Measurements from ENCODE around the gene BRCC3.
A peak's percentile ranks its signal among the peaks of the same experiment; 100 is the strongest.

Gene BRCC3

DNA sequence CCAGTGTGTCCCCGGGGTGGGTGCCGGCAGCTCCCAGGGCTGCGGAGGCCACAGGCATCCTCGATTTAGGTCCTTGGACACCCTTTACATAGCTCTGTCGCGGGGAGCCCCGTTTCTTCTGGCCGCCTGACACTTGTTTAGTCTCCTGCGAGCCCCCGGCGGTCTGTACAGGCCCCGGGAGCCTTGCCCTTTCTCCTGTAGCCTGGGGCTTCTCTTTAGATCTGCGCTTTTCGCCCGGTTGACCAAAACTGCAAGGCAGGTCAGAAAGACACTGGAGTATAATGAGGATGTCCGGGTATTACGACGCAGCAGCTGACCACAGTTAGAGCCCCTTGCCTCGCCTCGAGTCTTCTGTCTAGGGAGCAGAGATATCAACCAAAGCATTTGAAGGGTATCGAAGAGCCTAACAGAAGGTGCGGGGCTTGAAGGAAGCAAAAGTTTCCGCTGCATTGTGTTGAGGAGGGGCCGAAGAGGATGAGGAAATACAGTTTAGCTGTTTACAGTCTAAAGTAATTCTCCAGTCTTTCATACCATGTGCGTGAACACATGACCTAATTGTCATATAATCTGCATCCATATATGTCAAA lies 479 bp downstream of the BRCC3 start:
- TF ChIP-seq TSHZ2 (CRISPR knock-in tag; IDR thresholded peaks at IDR 0.05) (no peak), ZC3H10 (CRISPR knock-in tag; IDR thresholded peaks at IDR 0.05) (no peak), ZNF565 (CRISPR knock-in tag; conservative IDR thresholded peaks at IDR 0.05; ENCODE audit: low read depth) (no peak), ZNF8 (CRISPR knock-in tag; IDR thresholded peaks at IDR 0.05) (no peak), ISL1 (CRISPR knock-in tag; IDR thresholded peaks at IDR 0.05) (no peak), PPARA (CRISPR knock-in tag; IDR thresholded peaks at IDR 0.05; ENCODE audit: borderline replicate concordance) (no peak), ZNF70 (CRISPR knock-in tag; IDR thresholded peaks at IDR 0.05) (no peak), BACH2 (CRISPR knock-in tag; IDR thresholded peaks at IDR 0.05; ENCODE audit: borderline replicate concordance) (no peak), ZFP3 (CRISPR knock-in tag; IDR thresholded peaks at IDR 0.05) (no peak), CSDC2 (CRISPR knock-in tag; IDR thresholded peaks at IDR 0.05) (no peak), CSRNP3 (CRISPR knock-in tag; IDR thresholded peaks at IDR 0.05) (no peak), TOX (CRISPR knock-in tag; IDR thresholded peaks at IDR 0.05; ENCODE audit: borderline replicate concordance) (no peak), ZFP30 (CRISPR knock-in tag; IDR thresholded peaks at IDR 0.05) (no peak), TCF4 (CRISPR knock-in tag; IDR thresholded peaks at IDR 0.05; ENCODE audit: borderline replicate concordance) (no peak), POU6F1 (CRISPR knock-in tag; IDR thresholded peaks at IDR 0.05; ENCODE audit: borderline replicate concordance, low read depth) (no peak)
- TF ChIP-seq, protein P1, sequence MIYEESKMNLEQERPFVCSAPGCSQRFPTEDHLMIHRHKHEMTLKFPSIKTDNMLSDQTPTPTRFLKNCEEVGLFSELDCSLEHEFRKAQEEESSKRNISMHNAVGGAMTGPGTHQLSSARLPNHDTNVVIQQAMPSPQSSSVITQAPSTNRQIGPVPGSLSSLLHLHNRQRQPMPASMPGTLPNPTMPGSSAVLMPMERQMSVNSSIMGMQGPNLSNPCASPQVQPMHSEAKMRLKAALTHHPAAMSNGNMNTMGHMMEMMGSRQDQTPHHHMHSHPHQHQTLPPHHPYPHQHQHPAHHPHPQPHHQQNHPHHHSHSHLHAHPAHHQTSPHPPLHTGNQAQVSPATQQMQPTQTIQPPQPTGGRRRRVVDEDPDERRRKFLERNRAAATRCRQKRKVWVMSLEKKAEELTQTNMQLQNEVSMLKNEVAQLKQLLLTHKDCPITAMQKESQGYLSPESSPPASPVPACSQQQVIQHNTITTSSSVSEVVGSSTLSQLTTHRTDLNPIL (CRISPR knock-in tag; IDR thresholded peaks at IDR 0.05; ENCODE audit: low read depth): no peak
- TF ChIP-seq, protein P2, sequence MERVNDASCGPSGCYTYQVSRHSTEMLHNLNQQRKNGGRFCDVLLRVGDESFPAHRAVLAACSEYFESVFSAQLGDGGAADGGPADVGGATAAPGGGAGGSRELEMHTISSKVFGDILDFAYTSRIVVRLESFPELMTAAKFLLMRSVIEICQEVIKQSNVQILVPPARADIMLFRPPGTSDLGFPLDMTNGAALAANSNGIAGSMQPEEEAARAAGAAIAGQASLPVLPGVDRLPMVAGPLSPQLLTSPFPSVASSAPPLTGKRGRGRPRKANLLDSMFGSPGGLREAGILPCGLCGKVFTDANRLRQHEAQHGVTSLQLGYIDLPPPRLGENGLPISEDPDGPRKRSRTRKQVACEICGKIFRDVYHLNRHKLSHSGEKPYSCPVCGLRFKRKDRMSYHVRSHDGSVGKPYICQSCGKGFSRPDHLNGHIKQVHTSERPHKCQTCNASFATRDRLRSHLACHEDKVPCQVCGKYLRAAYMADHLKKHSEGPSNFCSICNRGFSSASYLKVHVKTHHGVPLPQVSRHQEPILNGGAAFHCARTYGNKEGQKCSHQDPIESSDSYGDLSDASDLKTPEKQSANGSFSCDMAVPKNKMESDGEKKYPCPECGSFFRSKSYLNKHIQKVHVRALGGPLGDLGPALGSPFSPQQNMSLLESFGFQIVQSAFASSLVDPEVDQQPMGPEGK (CRISPR knock-in tag; IDR thresholded peaks at IDR 0.05; ENCODE audit: borderline replicate concordance): no peak
- ATAC-seq: peak; percentile 19

- ATAC-seq: peak; percentile 81
- no peak for TF ChIP-seq CSRNP3 (CRISPR knock-in tag; IDR thresholded peaks at IDR 0.05)
- no peak for TF ChIP-seq PPARA (CRISPR knock-in tag; IDR thresholded peaks at IDR 0.05; ENCODE audit: borderline replicate concordance)
- no peak for TF ChIP-seq CSDC2 (CRISPR knock-in tag; IDR thresholded peaks at IDR 0.05)
- no peak for TF ChIP-seq TCF4 (CRISPR knock-in tag; IDR thresholded peaks at IDR 0.05; ENCODE audit: borderline replicate concordance)
- no peak for TF ChIP-seq ZNF8 (CRISPR knock-in tag; IDR thresholded peaks at IDR 0.05)
- TF ChIP-seq TSHZ2 (CRISPR knock-in tag; IDR thresholded peaks at IDR 0.05): no peak
- TF ChIP-seq, protein P1 (CRISPR knock-in tag; IDR thresholded peaks at IDR 0.05; ENCODE audit: low read depth): no peak
- no peak for TF ChIP-seq ESRRG (CRISPR knock-in tag; IDR thresholded peaks at IDR 0.05)
- TF ChIP-seq SNAI2 (CRISPR knock-in tag; IDR thresholded peaks at IDR 0.05): no peak
- no peak for TF ChIP-seq ZC3H10 (CRISPR knock-in tag; IDR thresholded peaks at IDR 0.05)
- no peak for TF ChIP-seq ZFP3 (CRISPR knock-in tag; IDR thresholded peaks at IDR 0.05)
- TF ChIP-seq ARNTL (CRISPR knock-in tag; IDR thresholded peaks at IDR 0.05; ENCODE audit: borderline replicate concordance, low read depth): no peak
- TF ChIP-seq ISL1 (CRISPR knock-in tag; IDR thresholded peaks at IDR 0.05): no peak
- TF ChIP-seq OSR1 (CRISPR knock-in tag; IDR thresholded peaks at IDR 0.05): no peak
- no peak for TF ChIP-seq ZNF565 (CRISPR knock-in tag; conservative IDR thresholded peaks at IDR 0.05; ENCODE audit: low read depth)
- TF ChIP-seq BACH2 (CRISPR knock-in tag; IDR thresholded peaks at IDR 0.05; ENCODE audit: borderline replicate concordance): no peak
- no peak for TF ChIP-seq RARB (CRISPR knock-in tag; IDR thresholded peaks at IDR 0.05)
Measured at GRCh38 chrX:155086202-155086840, 15.0 kb downstream of the BRCC3 start.
